ENCODE data around the gene ASAP2.
"Not testable (repeated sequence)": the region's sequence is repeated elsewhere in the genome, so short reads cannot be mapped to it uniquely, and the experiment has no call there.

ASAP2 gene

GRCh38 chr2:9256570-9257043, 50.0 kb downstream of the ASAP2 start:
- DNase-seq: no peak

GRCh38 chr2:9258501-9258900, 51.9 kb downstream of the ASAP2 start:
- no peak for DNase-seq

- no peak for DNase-seq
Observed at GRCh38 chr2:9258953-9259399, 52.4 kb downstream of the ASAP2 start.

- no peak for DNase-seq
Observed at GRCh38 chr2:9260464-9260918, 53.9 kb downstream of the ASAP2 start.

- DNase-seq: no peak
Observed at GRCh38 chr2:9261231-9261883, 54.7 kb downstream of the ASAP2 start.

- no peak for DNase-seq
Observed at GRCh38 chr2:9262671-9263171, 56.1 kb downstream of the ASAP2 start.

GRCh38 chr2:9263428-9263827, 56.8 kb downstream of the ASAP2 start:
- DNase-seq: no peak

GRCh38 chr2:9264301-9264700, 57.7 kb downstream of the ASAP2 start:
- no peak for DNase-seq

GRCh38 chr2:9266711-9267110, 60.1 kb downstream of the ASAP2 start:
- DNase-seq: no peak

- not testable (repeated sequence) for DNase-seq
Observed at GRCh38 chr2:9267286-9267685, 60.7 kb downstream of the ASAP2 start.

GRCh38 chr2:9268301-9269080, 61.9 kb downstream of the ASAP2 start:
- DNase-seq: no peak

- DNase-seq: no peak
Observed at GRCh38 chr2:9269295-9269694, 62.7 kb downstream of the ASAP2 start.

GRCh38 chr2:9269695-9270360, 63.2 kb downstream of the ASAP2 start:
- no peak for DNase-seq

GRCh38 chr2:9271091-9271490, 64.5 kb downstream of the ASAP2 start:
- no peak for DNase-seq

GRCh38 chr2:9271691-9272090, 65.1 kb downstream of the ASAP2 start:
- no peak for DNase-seq

- DNase-seq: no peak
Observed at GRCh38 chr2:9273486-9274130, 67.0 kb downstream of the ASAP2 start.

- no peak for DNase-seq
Observed at GRCh38 chr2:9274701-9275343, 68.2 kb downstream of the ASAP2 start.

- DNase-seq: no peak
Observed at GRCh38 chr2:9275399-9275798, 68.8 kb downstream of the ASAP2 start.

- DNase-seq: no peak
Observed at GRCh38 chr2:9276074-9276473, 69.5 kb downstream of the ASAP2 start.

GRCh38 chr2:9276901-9277451, 70.4 kb downstream of the ASAP2 start:
- no peak for DNase-seq

- no peak for DNase-seq
Observed at GRCh38 chr2:9278439-9278838, 71.8 kb downstream of the ASAP2 start.

- no peak for DNase-seq
Observed at GRCh38 chr2:9279426-9279825, 72.8 kb downstream of the ASAP2 start.
